DOHH2 (cell line): Measurements from ENCODE around the gene SCGB1D2.

Experiments
- CTCF ChIP-seq: fragments of 200-600 bp; sonication (generic); IDR thresholded peaks from one replicate; pipeline ENCODE4 v1.5.1; 2014; ENCODE audit warnings: antibody characterized with exemption, mild to moderate bottlenecking, low read depth, low read length; ENCODE audit not compliant: poor library complexity, severe bottlenecking
- EZH2phosphoT487 ChIP-seq: fragments of 200-600 bp; sonication (generic); IDR thresholded peaks from 2 replicates; pipeline ENCODE4 v1.6.1; 2017; ENCODE audit warnings: borderline replicate concordance, mild to moderate bottlenecking, antibody characterized with exemption, low read length, moderate library complexity, mixed read lengths

- no peak for TF ChIP-seq CTCF
- no peak for TF ChIP-seq EZH2phosphoT487
Observed at GRCh38 chr11:62237499-62237898, 4.5 kb upstream of the SCGB1D2 start.
